HepG2 (cell line): ENCODE data around the gene SLC4A8.

ENCODE experiments used
- ATF2 ChIP-seq: sonication (generic); formaldehyde crosslinking; IDR thresholded peaks from 2 replicates; pipeline ENCODE4 v1.4.0; 2020; ENCODE audit warnings: missing genetic modification reagents
- BORCS8-MEF2B ChIP-seq: sonication (generic); formaldehyde crosslinking; IDR thresholded peaks from 2 replicates; pipeline ENCODE4 v1.8.0; 2022; ENCODE audit warnings: mild to moderate bottlenecking, missing genetic modification reagents
- CTCF ChIP-seq: sonication (generic); formaldehyde crosslinking; IDR thresholded peaks from 2 replicates; pipeline ENCODE4 v1.5.0; 2020; ENCODE audit warnings: mild to moderate bottlenecking, missing genetic modification reagents, moderate library complexity
- ELF1 ChIP-seq: sonication (generic); formaldehyde crosslinking; IDR thresholded peaks from 2 replicates; pipeline ENCODE4 v1.4.0; 2020; ENCODE audit warnings: missing genetic modification reagents
- MIXL1 ChIP-seq: IDR thresholded peaks from 2 replicates; pipeline ENCODE4 v1.6.1; 2016
- NPAS2 ChIP-seq: sonication (generic); formaldehyde crosslinking; IDR thresholded peaks from 2 replicates; pipeline ENCODE4 v1.8.0; 2022; ENCODE audit warnings: mild to moderate bottlenecking, missing genetic modification reagents, borderline replicate concordance
- POLR2AphosphoS5 ChIP-seq: IDR thresholded peaks from 2 replicates; pipeline ENCODE4 v1.6.1; 2012; ENCODE audit warnings: low read depth, low read length
- SMC3 ChIP-seq: IDR thresholded peaks from 2 replicates; pipeline ENCODE4 v1.6.1; 2011; ENCODE audit warnings: low read length, improper control_type of control experiment
- TRAFD1 ChIP-seq: sonication (generic); formaldehyde crosslinking; IDR thresholded peaks from 2 replicates; pipeline ENCODE4 v1.5.1; 2020; ENCODE audit warnings: missing genetic modification reagents, mild to moderate bottlenecking, borderline replicate concordance
- ZNF24 ChIP-seq: fragments of 450-650 bp; IDR thresholded peaks from 2 replicates; pipeline ENCODE4 v1.6.1; 2017; ENCODE audit warnings: antibody characterized with exemption, mild to moderate bottlenecking
- TF ChIP-seq, protein P1 (sequence below): sonication (generic); formaldehyde crosslinking; IDR thresholded peaks from 2 replicates; pipeline ENCODE4 v1.8.1; 2023; ENCODE audit warnings: missing genetic modification reagents, inconsistent platforms, borderline replicate concordance
- TF ChIP-seq, protein P2 (sequence below): sonication (generic); formaldehyde crosslinking; IDR thresholded peaks from 2 replicates; pipeline ENCODE4 v1.4.0; 2020; ENCODE audit warnings: mild to moderate bottlenecking, missing genetic modification reagents

DNA sequence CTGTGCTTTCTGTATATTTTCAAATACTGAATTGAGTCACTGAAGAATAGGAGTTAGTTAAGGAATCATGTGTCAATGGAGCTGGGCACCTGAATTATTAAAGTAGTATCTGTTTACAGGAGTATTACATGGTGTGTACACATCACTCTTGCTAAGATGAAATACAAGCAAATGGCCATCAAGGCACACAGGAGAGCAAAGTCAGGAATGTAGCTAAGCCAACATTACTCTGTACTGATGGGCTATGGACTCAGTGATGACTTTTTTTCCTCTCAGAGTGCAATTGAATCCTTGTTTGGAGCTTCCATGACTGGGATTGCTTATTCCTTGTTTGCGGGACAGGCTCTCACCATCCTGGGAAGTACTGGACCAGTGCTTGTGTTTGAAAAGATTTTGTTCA lies 45.5 kb downstream of the SLC4A8 start:
- TF ChIP-seq MIXL1 (no peak), BORCS8-MEF2B (CRISPR knock-in tag) (no peak), ELF1 (CRISPR knock-in tag) (no peak), CTCF (CRISPR knock-in tag) (no peak), POLR2AphosphoS5 (no peak), NPAS2 (no peak), TRAFD1 (CRISPR knock-in tag) (no peak), ZNF24 (no peak), ATF2 (CRISPR knock-in tag) (no peak), SMC3 (no peak)
- TF ChIP-seq, protein P1, sequence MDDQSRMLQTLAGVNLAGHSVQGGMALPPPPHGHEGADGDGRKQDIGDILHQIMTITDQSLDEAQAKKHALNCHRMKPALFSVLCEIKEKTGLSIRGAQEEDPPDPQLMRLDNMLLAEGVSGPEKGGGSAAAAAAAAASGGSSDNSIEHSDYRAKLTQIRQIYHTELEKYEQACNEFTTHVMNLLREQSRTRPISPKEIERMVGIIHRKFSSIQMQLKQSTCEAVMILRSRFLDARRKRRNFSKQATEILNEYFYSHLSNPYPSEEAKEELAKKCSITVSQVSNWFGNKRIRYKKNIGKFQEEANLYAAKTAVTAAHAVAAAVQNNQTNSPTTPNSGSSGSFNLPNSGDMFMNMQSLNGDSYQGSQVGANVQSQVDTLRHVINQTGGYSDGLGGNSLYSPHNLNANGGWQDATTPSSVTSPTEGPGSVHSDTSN (CRISPR knock-in tag), result no peak
- TF ChIP-seq, protein P2, sequence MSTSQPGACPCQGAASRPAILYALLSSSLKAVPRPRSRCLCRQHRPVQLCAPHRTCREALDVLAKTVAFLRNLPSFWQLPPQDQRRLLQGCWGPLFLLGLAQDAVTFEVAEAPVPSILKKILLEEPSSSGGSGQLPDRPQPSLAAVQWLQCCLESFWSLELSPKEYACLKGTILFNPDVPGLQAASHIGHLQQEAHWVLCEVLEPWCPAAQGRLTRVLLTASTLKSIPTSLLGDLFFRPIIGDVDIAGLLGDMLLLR, result no peak
